DMS153 treated with DMSO at 0.1 percent for 48 hours (cell line): ENCODE measurements around the gene NDUFA8.

ENCODE experiments used
- DNase-seq: peaks from one replicate; lab custom pipeline; 2025; ENCODE audit not compliant: unreplicated experiment; lab: John Stamatoyannopoulos, UW

NDUFA8 gene

GRCh38 chr9:122138560-122139268, 20.9 kb downstream of the NDUFA8 start:
- no peak for DNase-seq

GRCh38 chr9:122135529-122135859, 24.1 kb downstream of the NDUFA8 start:
- no peak for DNase-seq

- DNase-seq, result no peak
Observed at GRCh38 chr9:122134822-122135528, 24.6 kb downstream of the NDUFA8 start.

GRCh38 chr9:122133984-122134535, 25.5 kb downstream of the NDUFA8 start:
- no peak for DNase-seq

- DNase-seq, result no peak
Observed at GRCh38 chr9:122133263-122133983, 26.2 kb downstream of the NDUFA8 start.

- DNase-seq, result no peak
Observed at GRCh38 chr9:122132539-122132938, 27.0 kb downstream of the NDUFA8 start.

- no peak for DNase-seq
Observed at GRCh38 chr9:122131401-122132001, 28.1 kb downstream of the NDUFA8 start.

- DNase-seq, result no peak
Observed at GRCh38 chr9:122130837-122131236, 28.7 kb downstream of the NDUFA8 start.

GRCh38 chr9:122129969-122130368, 29.6 kb downstream of the NDUFA8 start:
- no peak for DNase-seq

GRCh38 chr9:122128969-122129343, 30.6 kb downstream of the NDUFA8 start:
- no peak for DNase-seq

GRCh38 chr9:122128007-122128968, 31.3 kb downstream of the NDUFA8 start:
- DNase-seq, result no peak

GRCh38 chr9:122127396-122127798, 32.2 kb downstream of the NDUFA8 start:
- no peak for DNase-seq

- DNase-seq, result no peak
Observed at GRCh38 chr9:122126331-122127261, 33.0 kb downstream of the NDUFA8 start.

- DNase-seq, result no peak
Observed at GRCh38 chr9:122125509-122126330, 33.9 kb downstream of the NDUFA8 start.

- DNase-seq, result peak; percentile 22
Observed at GRCh38 chr9:122125158-122125508, 34.4 kb downstream of the NDUFA8 start.

- DNase-seq, result no peak
Observed at GRCh38 chr9:122124528-122124927, 35.1 kb downstream of the NDUFA8 start.

GRCh38 chr9:122124048-122124447, 35.5 kb downstream of the NDUFA8 start:
- DNase-seq, result no peak

- peak; percentile 13 for DNase-seq
Observed at GRCh38 chr9:122122903-122123632, 36.5 kb downstream of the NDUFA8 start.
